ENCODE data around the gene ULBP2. TPM values are rescaled to one million over a fixed set of nuclear protein-coding genes. Genes with fewer than 3 reads are reported as not detected.

Gene ULBP2
- polyA plus RNA-seq, 3 donors: 0.68 to 0.70 (median 0.68) TPM

Other genes starting within 250 kb of the ULBP2 start
- 10 to 100 TPM; 25.2 to 31.7 (median 30.7) TPM for gene LATS1, start 223.9 kb upstream of the ULBP2 start, polyA plus RNA-seq (ENCODE audit: insufficient read length in 3 of 3)
- gene NUP43, start 195.5 kb upstream of the ULBP2 start, polyA plus RNA-seq (ENCODE audit: insufficient read length in 3 of 3): 10 to 100 TPM; 37.7 to 46.5 (median 44.1) TPM
- 10 to 100 TPM; 81.3 to 94.0 (median 88.6) TPM for gene PCMT1, start 192.3 kb upstream of the ULBP2 start, polyA plus RNA-seq (ENCODE audit: insufficient read length in 3 of 3)
- gene LRP11, start 77.7 kb upstream of the ULBP2 start, polyA plus RNA-seq (ENCODE audit: insufficient read length in 3 of 3): 10 to 100 TPM; 33.5 to 35.2 (median 34.2) TPM
- under 1 TPM; 0.29 to 0.60 (median 0.58) TPM for gene RAET1E, start 43.9 kb upstream of the ULBP2 start, polyA plus RNA-seq (ENCODE audit: insufficient read length in 3 of 3)
- 1 to 10 TPM in 2 of 3 donors, under 1 TPM in 1; 0.86 to 1.4 (median 1.4) TPM for gene RAET1G, start 18.9 kb upstream of the ULBP2 start, polyA plus RNA-seq (ENCODE audit: insufficient read length in 3 of 3)
- gene ULBP1, start 21.9 kb downstream of the ULBP2 start, polyA plus RNA-seq (ENCODE audit: insufficient read length in 3 of 3): 1 to 10 TPM; 1.2 to 2.1 (median 1.3) TPM
- not detected for gene RAET1L, start 83.5 kb downstream of the ULBP2 start, polyA plus RNA-seq (ENCODE audit: insufficient read length in 3 of 3)
- 10 to 100 TPM in 2 of 3 donors, 1 to 10 TPM in 1; 9.7 to 13.4 (median 10.8) TPM for gene ULBP3, start 127.1 kb downstream of the ULBP2 start, polyA plus RNA-seq (ENCODE audit: insufficient read length in 3 of 3)
- gene PPP1R14C, start 201.0 kb downstream of the ULBP2 start, polyA plus RNA-seq (ENCODE audit: insufficient read length in 3 of 3): 10 to 100 TPM; 22.9 to 25.7 (median 25.5) TPM